ENCODE data around the gene SLC17A7. TPM values are rescaled to one million over a fixed set of nuclear protein-coding genes. Genes with fewer than 3 reads are reported as not detected.
A peak's percentile ranks its signal among the peaks of the same experiment; 100 is the strongest.

The SLC17A7 gene
- not detected for polyA plus RNA-seq (2012; ENCODE audit: insufficient read depth, insufficient read length, low read depth)

- Histone ChIP-seq H3K27me3 (peaks cover 50% of the 10 kb centered on the region), H3K4me3 (ENCODE audit: low read depth, low read length) (peak within 1 kb of the TSS; percentile 70)
Measured at GRCh38 chr19:49441210-49441959, at the start of gene SLC17A7. Gene SLC17A7 (minus strand): TSS chr19:49441527. CDS start chr19:49441379, 148 bp downstream.

GRCh38 chr19:49490287-49491029 lies 49.1 kb upstream of the SLC17A7 start:
- Histone ChIP-seq H3K27me3 (no peaks in the 10 kb centered on the region; the same call in none of the 2 replicates), H3K36me3 (peaks cover 59% of the 10 kb centered on the region), H3K4me1 (peaks cover 14% of the 10 kb centered on the region; the same call in 1 of the 2 replicates), H3K4me3 (ENCODE audit: low read depth, low read length) (peak overlapping the region; percentile 94), H3K9me3 (no peaks in the 10 kb centered on the region)
- no peak for TF ChIP-seq CTCF (IDR thresholded peaks at IDR 0.05; ENCODE audit: low read depth, low read length)
- DNase-seq: no peak

More at GRCh38 chr19:49441210-49441959, at the start of gene SLC17A7:
- Histone ChIP-seq H3K9me3 (no peaks in the 10 kb centered on the region), H3K4me1 (peaks cover 6% of the 10 kb centered on the region; the same call in 1 of the 2 replicates), H3K36me3 (peaks cover 2% of the 10 kb centered on the region)
- TF ChIP-seq CTCF (IDR thresholded peaks at IDR 0.05; ENCODE audit: low read depth, low read length): no peak
- DNase-seq: peak; percentile 65

- DNase-seq: peak; percentile 78
Measured at GRCh38 chr19:49489601-49490167, 48.4 kb upstream of the SLC17A7 start.

GRCh38 chr19:49488863-49489537 lies 47.7 kb upstream of the SLC17A7 start:
- H3K4me1 ChIP-seq: peaks cover 14% of the 10 kb centered on the region; the same call in 1 of the 2 replicates
- H3K27me3 ChIP-seq: no peaks in the 10 kb centered on the region; the same call in none of the 2 replicates
- no peaks in the 10 kb centered on the region for H3K9me3 ChIP-seq
- no peak for TF ChIP-seq CTCF (IDR thresholded peaks at IDR 0.05; ENCODE audit: low read depth, low read length)
- H3K4me3 ChIP-seq (ENCODE audit: low read depth, low read length): peak overlapping the region; percentile 94
- DNase-seq: no peak
- peaks cover 59% of the 10 kb centered on the region for H3K36me3 ChIP-seq

More at GRCh38 chr19:49489601-49490167, 48.4 kb upstream of the SLC17A7 start:
- H3K9me3 ChIP-seq: no peaks in the 10 kb centered on the region
- H3K4me3 ChIP-seq (ENCODE audit: low read depth, low read length): peak overlapping the region; percentile 94
- peak; percentile 66 for TF ChIP-seq CTCF (IDR thresholded peaks at IDR 0.05; ENCODE audit: low read depth, low read length)
- H3K27me3 ChIP-seq: no peaks in the 10 kb centered on the region; the same call in none of the 2 replicates
- peaks cover 59% of the 10 kb centered on the region for H3K36me3 ChIP-seq
- H3K4me1 ChIP-seq: peaks cover 14% of the 10 kb centered on the region; the same call in 1 of the 2 replicates

GRCh38 chr19:49488046-49488862 lies 46.9 kb upstream of the SLC17A7 start:
- Histone ChIP-seq H3K4me1 (peaks cover 14% of the 10 kb centered on the region; the same call in 1 of the 2 replicates), H3K27me3 (no peaks in the 10 kb centered on the region; the same call in none of the 2 replicates), H3K36me3 (peaks cover 57% of the 10 kb centered on the region), H3K9me3 (no peaks in the 10 kb centered on the region), H3K4me3 (ENCODE audit: low read depth, low read length) (peak overlapping the region; percentile 94)
- no peak for TF ChIP-seq CTCF (IDR thresholded peaks at IDR 0.05; ENCODE audit: low read depth, low read length)
- no peak for DNase-seq

All from BE2C (cell line).